CD4-positive, alpha-beta T cell (primary cell): ENCODE data around the gene DNAH17. TPM values are rescaled to one million over a fixed set of nuclear protein-coding genes. Genes with fewer than 3 reads are reported as not detected.

Experiments used
- ATAC-seq: fragments of 200-7000 bp; cut with Tn5 transposase; one replicate; pipeline ENCODE4 v1.10.0; 2022; ENCODE audit warnings: mild to moderate bottlenecking; ENCODE audit not compliant: poor library complexity
- CTCF ChIA-PET: fragments of 350-600 bp; sonication (Branson Sonifier 250); formaldehyde crosslinking; loops from one replicate; lab custom pipeline; 2021; ENCODE audit warnings: antibody characterized with exemption, inconsistent platforms; lab: Charles Lee
- POLR2A ChIA-PET: fragments of 350-600 bp; sonication (Branson Sonifier 250); formaldehyde crosslinking; loops from one replicate; lab custom pipeline; 2021; ENCODE audit warnings: antibody characterized with exemption, inconsistent platforms; lab: Charles Lee
- DNase-seq, 14 experiments: peaks; one replicate each; pipeline ENCODE4 v3.0.0-alpha.2; 2013 to 2020; ENCODE audit warnings: mixed read lengths in 2 of 14
- H3K27ac ChIP-seq, 2 donors: one replicate each; pipeline versions ENCODE4 v1.5.1 to v1.7.0; 2013; ENCODE audit warnings: low read length in 2 of 2, low read depth in 1 of 2, mild to moderate bottlenecking in 1 of 2
- H3K27me3 ChIP-seq, 2 experiments: 1 replicate in 1 of 2; 2 replicates in 1 of 2; pipeline versions ENCODE4 v1.6.1 to v1.7.0; 2013; ENCODE audit warnings: low read length in 2 of 2, control low read depth in 1 of 2, mild to moderate bottlenecking in 1 of 2, moderate library complexity in 1 of 2; ENCODE audit not compliant: insufficient read depth in 2 of 2, control insufficient read depth in 1 of 2
- H3K36me3 ChIP-seq: one replicate; pipeline ENCODE4 v1.6.1; 2013; ENCODE audit warnings: low read length, control low read depth; ENCODE audit not compliant: insufficient read depth
- H3K4me1 ChIP-seq: one replicate; pipeline ENCODE4 v1.6.1; 2013; ENCODE audit warnings: low read length, control low read depth; ENCODE audit not compliant: insufficient read depth
- H3K4me3 ChIP-seq: one replicate; pipeline ENCODE4 v1.5.1; 2013; ENCODE audit warnings: mild to moderate bottlenecking, low read length, moderate library complexity
- H3K9me3 ChIP-seq, 2 experiments: 1 replicate in 1 of 2; 2 replicates in 1 of 2; pipeline versions ENCODE4 v1.6.1 to v1.7.0; 2013; ENCODE audit warnings: low read length in 2 of 2, mild to moderate bottlenecking in 2 of 2, control low read depth in 1 of 2, moderate library complexity in 1 of 2; ENCODE audit not compliant: control insufficient read depth in 1 of 2, insufficient read depth in 1 of 2
- H3K27ac Mint-ChIP-seq: one replicate; pipeline ENCODE4 v1.8.0; 2020; ENCODE audit warnings: mixed read lengths
- H3K27me3 Mint-ChIP-seq: one replicate; pipeline ENCODE4 v1.8.0; 2021; ENCODE audit warnings: mixed read lengths
- H3K36me3 Mint-ChIP-seq: one replicate; pipeline ENCODE4 v1.8.0; 2021; ENCODE audit warnings: low read depth, mixed read lengths
- H3K4me1 Mint-ChIP-seq: one replicate; pipeline ENCODE4 v1.8.0; 2021; ENCODE audit warnings: low read depth, mixed read lengths
- H3K4me3 Mint-ChIP-seq: one replicate; pipeline ENCODE4 v1.8.0; 2020; ENCODE audit warnings: mild to moderate bottlenecking, mixed read lengths
- H3K9me3 Mint-ChIP-seq: one replicate; pipeline ENCODE4 v1.8.0; 2020; ENCODE audit warnings: mixed read lengths
- CTCF ChIP-seq: fragments of 200-600 bp; IDR thresholded peaks from one replicate; pipeline ENCODE4 v1.8.0; 2022; ENCODE audit warnings: antibody characterized with exemption, mild to moderate bottlenecking
- intact Hi-C, 2 experiments: fragments of 100-400 bp; cut with DNase I in 1 of 2; cut with micrococcal nuclease in 1 of 2; formaldehyde crosslinking; loops; one replicate each; pipeline versions ENCODE4 v1.15.1 to v1.9.0; 2023 to 2025; cut with DNase I, micrococcal nuclease
- total RNA-seq, 174 experiments: library from RNA in 2 of 174; stranded (reverse) in 2 of 174; gene quantifications; one replicate each; pipeline ENCODE4 v1.2.3 and lab custom pipeline; 2021 to 2026

DNAH17 gene
- total RNA-seq, 2 experiments from 2014 or later = 0.14 TPM; not detected in 1

- Histone ChIP-seq H3K9me3 (no peaks in the 10 kb centered on the region), H3K4me3 (no peak overlapping the region), H3K4me1 (no peaks in the 10 kb centered on the region), H3K27ac (no peak overlapping the region), H3K27me3 (no peaks in the 10 kb centered on the region), H3K36me3 (no peaks in the 10 kb centered on the region)
- POLR2A ChIA-PET = no interaction called here
- CTCF ChIA-PET = no interaction called here
- DNase-seq = no peak
- Mint-ChIP-seq H3K9me3 (no peaks in the 10 kb centered on the region), H3K27me3 (no peaks in the 10 kb centered on the region), H3K27ac (no peak overlapping the region), H3K4me3 (no peak overlapping the region), H3K36me3 (no peaks in the 10 kb centered on the region), H3K4me1 (no peaks in the 10 kb centered on the region)
- ATAC-seq = no peak
- no peak for TF ChIP-seq CTCF
- intact Hi-C loops = loop anchor here in 1 of 2 experiments (10.0 kb wide), 1 partner anchor 313 kb away; no protein-coding TSS in a partner anchor
Measured at GRCh38 chr17:78491236-78492115, 85.7 kb downstream of the DNAH17 start.

- H3K4me3 Mint-ChIP-seq = no peak overlapping the region
- H3K4me1 Mint-ChIP-seq = no peaks in the 10 kb centered on the region
- H3K4me3 ChIP-seq = no peak overlapping the region
- no peak for TF ChIP-seq CTCF
- no peaks in the 10 kb centered on the region for H3K27me3 Mint-ChIP-seq
- ATAC-seq (no peak), DNase-seq (no peak)
- intact Hi-C loops = loop anchor here in 1 of 2 experiments (10.0 kb wide), 1 partner anchor 314 kb away; no protein-coding TSS in a partner anchor
- ChIA-PET CTCF (no interaction called here), POLR2A (no interaction called here)
- H3K9me3 Mint-ChIP-seq = no peaks in the 10 kb centered on the region
- no peaks in the 10 kb centered on the region for H3K4me1 ChIP-seq
- H3K9me3 ChIP-seq = no peaks in the 10 kb centered on the region
- H3K27ac ChIP-seq = no peak overlapping the region
- no peaks in the 10 kb centered on the region for H3K36me3 ChIP-seq
- H3K27me3 ChIP-seq = no peaks in the 10 kb centered on the region
- no peak overlapping the region for H3K27ac Mint-ChIP-seq
- H3K36me3 Mint-ChIP-seq = no peaks in the 10 kb centered on the region
Measured at GRCh38 chr17:78490673-78491072, 86.5 kb downstream of the DNAH17 start.

DNA sequence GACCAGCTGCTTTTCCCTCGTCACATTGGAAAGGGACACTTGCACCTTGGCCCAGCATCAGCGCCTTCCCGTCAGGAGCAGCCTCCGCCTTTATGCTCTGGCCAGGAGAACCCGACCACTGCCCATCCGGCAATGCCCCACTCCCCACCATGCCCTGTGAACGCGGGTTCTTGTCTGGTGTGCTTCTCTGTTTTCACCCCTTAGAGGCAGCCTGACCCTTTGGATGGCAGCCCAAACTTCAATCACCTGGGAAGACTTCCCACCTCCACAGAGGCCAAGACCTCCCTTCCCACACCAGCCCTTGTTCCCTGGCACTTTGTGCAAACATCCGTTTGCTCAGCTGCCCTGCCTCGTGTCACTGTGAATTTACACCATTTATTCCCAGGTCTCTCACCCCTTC lies 87.0 kb downstream of the DNAH17 start:
- intact Hi-C loops = loop anchor here in 1 of 2 experiments (10.0 kb wide), 1 partner anchor 315 kb away; no protein-coding TSS in a partner anchor
- peaks cover 1% of the 10 kb centered on the region for H3K4me1 Mint-ChIP-seq
- ChIA-PET CTCF (no interaction called here), POLR2A (no interaction called here)
- DNase-seq = no peak
- no peak overlapping the region for H3K4me3 ChIP-seq
- no peaks in the 10 kb centered on the region for H3K36me3 ChIP-seq
- H3K9me3 Mint-ChIP-seq = no peaks in the 10 kb centered on the region
- H3K36me3 Mint-ChIP-seq = no peaks in the 10 kb centered on the region
- H3K27ac Mint-ChIP-seq = no peak overlapping the region
- H3K9me3 ChIP-seq = no peaks in the 10 kb centered on the region
- no peaks in the 10 kb centered on the region for H3K27me3 Mint-ChIP-seq
- no peak for TF ChIP-seq CTCF
- ATAC-seq = no peak
- no peak overlapping the region for H3K4me3 Mint-ChIP-seq
- H3K27ac ChIP-seq = no peak overlapping the region
- H3K4me1 ChIP-seq = peaks cover 1% of the 10 kb centered on the region
- H3K27me3 ChIP-seq = no peaks in the 10 kb centered on the region
